ENCODE measurements around the gene MRPL30.

- no peak for TF ChIP-seq CTCF (IDR thresholded peaks at IDR 0.05)
- TF ChIP-seq EZH2 (IDR thresholded peaks at IDR 0.05): no peak
- no peak for TF ChIP-seq EZH2phosphoT487 (IDR thresholded peaks at IDR 0.05)
These were observed 61.2 kb downstream of the MRPL30 start for GRCh38 chr2:99242151-99242550.

Data from neural progenitor cell (in vitro differentiated cells).